Testis (tissue), 2 donors: ENCODE measurements around the gene COQ2.

Experiments used
- CTCF ChIP-seq, 3 experiments: fragments of 450-650 bp in 2 of 3; fragments of 200-600 bp in 1 of 3; sonication (generic) in 1 of 3; IDR thresholded peaks; one replicate each; pipeline ENCODE4 v1.5.1; 2016 to 2019; ENCODE audit warnings: antibody characterized with exemption in 3 of 3, mild to moderate bottlenecking in 2 of 3, moderate library complexity in 1 of 3
- POLR2A ChIP-seq: fragments of 450-650 bp; IDR thresholded peaks from one replicate; pipeline ENCODE4 v1.6.1; 2017; ENCODE audit warnings: antibody characterized with exemption, mild to moderate bottlenecking, moderate library complexity

- TF ChIP-seq CTCF (IDR thresholded peaks at IDR 0.05), result no peak
- no peak for TF ChIP-seq POLR2A
Measured at GRCh38 chr4:83217721-83218522, 66.7 kb downstream of the COQ2 start.
